ENCODE results near the gene APOBEC3B.

Gene APOBEC3B

DNA sequence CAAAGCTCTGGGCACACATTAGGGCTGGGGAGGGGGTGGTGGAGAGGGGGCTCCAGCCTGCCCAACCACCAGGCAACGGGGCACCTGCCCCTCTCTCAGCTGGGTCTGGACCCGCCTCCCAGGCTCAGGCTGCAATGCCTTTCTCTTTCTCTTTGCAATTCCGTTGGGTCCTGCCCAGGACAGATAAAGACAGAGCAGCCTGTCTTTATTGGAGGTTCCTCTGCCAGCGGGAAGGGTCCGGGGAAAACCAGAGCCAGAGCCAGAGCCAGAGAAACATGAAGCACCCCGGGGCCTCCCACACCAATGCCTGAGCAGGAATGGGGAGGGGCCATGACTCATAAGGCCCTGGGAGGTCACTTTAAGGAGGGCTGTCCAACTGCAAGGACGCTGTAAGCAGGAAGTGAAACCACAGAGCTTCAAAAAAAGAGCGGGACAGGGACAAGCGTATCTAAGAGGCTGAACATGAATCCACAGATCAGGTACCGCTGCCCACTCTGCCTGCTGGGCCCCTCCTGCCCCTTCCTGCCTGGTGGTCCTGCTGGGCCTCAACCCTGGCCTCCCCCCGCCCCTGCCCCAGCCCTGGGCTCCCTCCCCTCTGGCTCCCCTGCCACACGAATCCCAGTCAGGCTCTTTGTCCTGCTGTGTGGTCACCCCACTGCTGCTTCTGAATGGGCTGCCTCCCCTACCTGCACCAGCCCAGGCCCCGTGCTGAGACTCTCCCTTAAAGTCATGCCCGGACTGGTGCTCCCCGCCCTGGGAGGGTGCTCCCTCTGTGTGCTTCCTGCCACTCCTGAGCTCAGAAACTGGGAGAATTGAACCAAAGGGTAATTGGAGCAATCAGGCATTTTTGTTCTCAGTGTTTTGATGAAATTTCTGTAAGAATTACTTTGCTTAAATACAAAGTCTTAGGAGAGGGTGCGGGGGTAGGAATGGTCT lies at the start of gene APOBEC3B:
Gene APOBEC3B, plus strand, starts transcription at position 356 of the 936 bp plus-strand sequence. Its CDS starts 107 bp downstream, at position 463.
- peak; percentile 91 for DNase-seq (ENCODE audit: low spot score)
- TF ChIP-seq, protein P1, sequence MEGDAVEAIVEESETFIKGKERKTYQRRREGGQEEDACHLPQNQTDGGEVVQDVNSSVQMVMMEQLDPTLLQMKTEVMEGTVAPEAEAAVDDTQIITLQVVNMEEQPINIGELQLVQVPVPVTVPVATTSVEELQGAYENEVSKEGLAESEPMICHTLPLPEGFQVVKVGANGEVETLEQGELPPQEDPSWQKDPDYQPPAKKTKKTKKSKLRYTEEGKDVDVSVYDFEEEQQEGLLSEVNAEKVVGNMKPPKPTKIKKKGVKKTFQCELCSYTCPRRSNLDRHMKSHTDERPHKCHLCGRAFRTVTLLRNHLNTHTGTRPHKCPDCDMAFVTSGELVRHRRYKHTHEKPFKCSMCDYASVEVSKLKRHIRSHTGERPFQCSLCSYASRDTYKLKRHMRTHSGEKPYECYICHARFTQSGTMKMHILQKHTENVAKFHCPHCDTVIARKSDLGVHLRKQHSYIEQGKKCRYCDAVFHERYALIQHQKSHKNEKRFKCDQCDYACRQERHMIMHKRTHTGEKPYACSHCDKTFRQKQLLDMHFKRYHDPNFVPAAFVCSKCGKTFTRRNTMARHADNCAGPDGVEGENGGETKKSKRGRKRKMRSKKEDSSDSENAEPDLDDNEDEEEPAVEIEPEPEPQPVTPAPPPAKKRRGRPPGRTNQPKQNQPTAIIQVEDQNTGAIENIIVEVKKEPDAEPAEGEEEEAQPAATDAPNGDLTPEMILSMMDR (conservative IDR thresholded peaks at IDR 0.05; ENCODE audit: low read depth), result no peak
- POLR2A ChIA-PET (ENCODE audit: low non-redundant PET), result no interaction called here
- peak within 1 kb of the TSS; percentile 86 for H3K27ac ChIP-seq
- CTCF ChIA-PET, result interaction anchor here (0.7 to 1.0 kb wide), 2 partner anchors 108 to 112 kb away, joined by 4 read pairs; no protein-coding TSS in a partner anchor

DNA sequence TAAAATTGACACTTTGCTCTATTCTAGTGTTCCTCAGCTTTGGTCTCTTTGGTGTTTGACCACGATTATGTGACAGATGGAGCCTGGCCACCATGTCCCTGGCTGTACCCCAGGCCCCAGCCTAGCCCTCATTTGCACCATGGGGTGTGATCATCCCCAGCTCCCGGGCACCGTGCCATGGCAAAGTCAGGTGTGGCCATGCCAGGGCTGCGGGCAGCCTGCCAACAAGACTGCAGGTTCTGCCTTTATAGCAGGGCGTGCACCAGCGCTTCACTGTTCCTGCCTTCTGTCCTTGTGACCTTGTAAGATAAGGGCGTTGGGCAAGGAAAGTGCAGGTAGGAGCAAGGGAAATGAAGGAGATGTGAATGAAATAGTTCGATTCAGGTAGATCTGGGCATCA lies 47.1 kb upstream of the APOBEC3B start:
- ChIA-PET CTCF (interaction anchor here (0.9 kb wide), 1 partner anchor 11 kb away, joined by 4 read pairs; no protein-coding TSS in a partner anchor), POLR2A (ENCODE audit: low non-redundant PET) (no interaction called here)
- TF ChIP-seq, protein P1 (conservative IDR thresholded peaks at IDR 0.05; ENCODE audit: low read depth), result no peak
- H3K27ac ChIP-seq, result no peak overlapping the region
- peak; percentile 40 for DNase-seq (ENCODE audit: low spot score)

DNA sequence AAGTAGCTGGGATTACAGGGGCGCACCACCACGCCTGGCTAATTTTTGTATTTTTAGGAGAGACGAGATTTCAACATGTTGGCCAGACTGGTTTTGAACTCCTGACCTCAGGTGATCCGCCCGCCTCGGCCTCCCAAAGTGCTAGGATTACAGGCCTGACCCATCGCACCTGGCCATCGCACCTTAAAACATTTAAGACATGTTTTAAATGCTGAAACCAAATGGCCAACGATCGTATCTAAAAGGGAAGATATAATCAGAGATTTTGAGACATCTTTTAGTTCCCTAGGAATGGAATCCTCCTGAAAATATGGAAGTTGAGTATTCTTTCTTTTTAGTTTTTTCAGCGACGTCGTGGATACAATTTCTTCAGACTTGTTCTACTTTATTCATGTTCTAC lies 46.5 kb upstream of the APOBEC3B start:
- CTCF ChIA-PET, result no interaction called here
- DNase-seq (ENCODE audit: low spot score), result no peak
- H3K27ac ChIP-seq, result no peak overlapping the region
- POLR2A ChIA-PET (ENCODE audit: low non-redundant PET), result no interaction called here
- TF ChIP-seq, protein P1 (conservative IDR thresholded peaks at IDR 0.05; ENCODE audit: low read depth), result no peak

DNA sequence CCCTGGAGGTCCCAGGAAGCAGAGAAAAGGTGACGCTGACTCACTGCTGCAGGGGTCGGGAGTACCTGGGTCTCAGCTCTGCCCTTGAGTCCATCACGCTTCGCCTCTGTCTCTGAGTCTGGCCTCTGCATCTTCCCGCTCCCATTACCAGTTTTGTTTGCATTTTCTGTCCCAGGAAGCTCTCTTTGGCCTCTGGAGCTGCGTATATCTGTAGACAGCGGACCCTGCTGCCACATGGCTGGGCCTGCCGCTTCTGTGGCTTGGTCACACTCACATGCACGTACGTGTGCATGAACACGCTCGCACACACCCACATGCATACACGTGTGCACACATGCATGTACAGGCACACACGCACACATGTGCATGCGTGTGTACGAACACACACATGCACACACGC lies 45.6 kb upstream of the APOBEC3B start:
- POLR2A ChIA-PET (ENCODE audit: low non-redundant PET), result no interaction called here
- DNase-seq (ENCODE audit: low spot score), result no peak
- CTCF ChIA-PET, result no interaction called here
- H3K27ac ChIP-seq, result no peak overlapping the region
- TF ChIP-seq, protein P1 (conservative IDR thresholded peaks at IDR 0.05; ENCODE audit: low read depth), result no peak

DNA sequence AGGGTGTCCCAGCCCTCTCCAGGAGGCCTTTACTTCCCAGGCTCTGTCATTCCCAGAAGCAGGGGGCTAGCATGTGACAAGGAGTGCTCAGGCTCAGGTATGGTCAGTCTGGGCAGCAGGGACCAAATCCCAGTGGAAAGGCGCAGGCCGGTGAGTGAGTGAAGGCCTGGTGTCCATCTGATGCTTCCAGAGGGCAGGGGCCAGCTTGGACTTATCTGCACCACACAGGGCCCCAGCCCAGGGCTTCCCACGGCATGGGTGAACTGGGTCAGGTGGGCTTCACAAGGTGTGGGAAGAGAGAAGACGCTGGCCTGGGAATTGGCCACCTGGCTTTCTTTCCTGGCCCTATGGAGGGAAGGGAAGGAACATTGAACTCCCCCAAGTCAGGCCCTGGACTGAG lies 45.1 kb upstream of the APOBEC3B start:
- TF ChIP-seq, protein P1 (conservative IDR thresholded peaks at IDR 0.05; ENCODE audit: low read depth), result no peak
- ChIA-PET POLR2A (ENCODE audit: low non-redundant PET) (no interaction called here), CTCF (no interaction called here)
- DNase-seq (ENCODE audit: low spot score), result no peak
- H3K27ac ChIP-seq, result no peak overlapping the region

DNA sequence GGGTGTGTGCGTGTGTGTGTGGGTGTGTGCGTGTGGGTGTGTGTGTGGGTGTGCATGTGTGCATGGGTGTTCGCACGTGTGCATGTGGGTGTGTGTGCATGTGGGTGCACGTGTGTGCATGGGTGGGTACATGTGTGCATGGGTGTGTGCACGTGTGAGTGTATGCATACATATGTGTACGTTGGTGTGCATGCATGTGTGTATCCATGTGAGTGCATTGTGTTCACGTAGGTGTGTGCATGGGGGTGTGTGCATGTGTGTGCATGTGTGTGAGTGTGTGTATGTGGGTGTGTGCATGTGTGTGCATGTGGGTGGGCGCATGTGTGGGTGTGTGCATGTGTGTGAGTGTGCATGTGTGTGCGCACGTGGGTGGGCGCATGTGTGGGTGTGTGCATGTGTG lies 44.6 kb upstream of the APOBEC3B start:
- TF ChIP-seq, protein P1 (conservative IDR thresholded peaks at IDR 0.05; ENCODE audit: low read depth), result no peak
- no peak overlapping the region for H3K27ac ChIP-seq
- POLR2A ChIA-PET (ENCODE audit: low non-redundant PET), result no interaction called here
- no peak for DNase-seq (ENCODE audit: low spot score)
- CTCF ChIA-PET, result no interaction called here
